Sigmoid colon (tissue), 3 donors: ENCODE data around the gene PVALB.

ENCODE experiments used
- POLR2A ChIP-seq, 2 donors: fragments of 450-650 bp; IDR thresholded peaks; one replicate each; pipeline ENCODE4 v1.6.1; 2016; ENCODE audit warnings: antibody characterized with exemption in 2 of 2, mild to moderate bottlenecking in 2 of 2, moderate library complexity in 2 of 2
- TF ChIP-seq, protein P1 (sequence below), 4 experiments: fragments of 450-650 bp in 3 of 4; fragments of 200-600 bp in 1 of 4; IDR thresholded peaks; one replicate each; pipeline ENCODE4 v1.5.1; 2016 to 2019; ENCODE audit warnings: antibody characterized with exemption in 4 of 4, mild to moderate bottlenecking in 3 of 4, moderate library complexity in 2 of 4

DNA sequence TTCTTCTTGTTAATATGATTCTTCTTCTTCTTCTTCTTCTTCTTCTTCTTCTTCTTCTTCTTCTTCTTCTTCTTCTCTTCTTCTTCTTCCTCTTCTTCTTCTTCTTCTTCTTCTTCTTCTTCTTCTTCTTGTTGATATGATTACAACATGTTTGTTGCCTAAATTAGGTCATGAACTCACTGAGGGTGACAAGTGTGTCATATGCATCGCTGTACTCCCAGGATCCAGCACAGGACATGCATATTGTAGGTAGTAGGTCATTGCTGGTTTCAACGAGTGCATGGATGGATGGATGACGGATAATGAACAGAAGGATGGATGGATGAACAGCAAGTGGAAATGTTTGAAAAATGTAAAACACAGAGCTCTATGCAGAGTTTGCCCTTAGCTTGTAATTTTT is 14.9 kb upstream of the PVALB start:
- no peak for TF ChIP-seq POLR2A (IDR thresholded peaks at IDR 0.05)
- TF ChIP-seq, protein P1, sequence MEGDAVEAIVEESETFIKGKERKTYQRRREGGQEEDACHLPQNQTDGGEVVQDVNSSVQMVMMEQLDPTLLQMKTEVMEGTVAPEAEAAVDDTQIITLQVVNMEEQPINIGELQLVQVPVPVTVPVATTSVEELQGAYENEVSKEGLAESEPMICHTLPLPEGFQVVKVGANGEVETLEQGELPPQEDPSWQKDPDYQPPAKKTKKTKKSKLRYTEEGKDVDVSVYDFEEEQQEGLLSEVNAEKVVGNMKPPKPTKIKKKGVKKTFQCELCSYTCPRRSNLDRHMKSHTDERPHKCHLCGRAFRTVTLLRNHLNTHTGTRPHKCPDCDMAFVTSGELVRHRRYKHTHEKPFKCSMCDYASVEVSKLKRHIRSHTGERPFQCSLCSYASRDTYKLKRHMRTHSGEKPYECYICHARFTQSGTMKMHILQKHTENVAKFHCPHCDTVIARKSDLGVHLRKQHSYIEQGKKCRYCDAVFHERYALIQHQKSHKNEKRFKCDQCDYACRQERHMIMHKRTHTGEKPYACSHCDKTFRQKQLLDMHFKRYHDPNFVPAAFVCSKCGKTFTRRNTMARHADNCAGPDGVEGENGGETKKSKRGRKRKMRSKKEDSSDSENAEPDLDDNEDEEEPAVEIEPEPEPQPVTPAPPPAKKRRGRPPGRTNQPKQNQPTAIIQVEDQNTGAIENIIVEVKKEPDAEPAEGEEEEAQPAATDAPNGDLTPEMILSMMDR (IDR thresholded peaks at IDR 0.05), result no peak
